Middle frontal gyrus (tissue), 1 donor: ENCODE data around the gene PANX3.
A peak's percentile ranks its signal among the peaks of the same experiment; 100 is the strongest.

Source experiments
- DNase-seq: peaks from one replicate; pipeline ENCODE4 v3.0.0-alpha.2; 2015; ENCODE audit warnings: low spot score; ENCODE audit errors: extremely low spot score

Gene PANX3

GRCh38 chr11:124656774-124657630, 45.8 kb downstream of the PANX3 start:
- peak; percentile 53 for DNase-seq

GRCh38 chr11:124657904-124658303, 46.7 kb downstream of the PANX3 start:
- DNase-seq: no peak

DNA sequence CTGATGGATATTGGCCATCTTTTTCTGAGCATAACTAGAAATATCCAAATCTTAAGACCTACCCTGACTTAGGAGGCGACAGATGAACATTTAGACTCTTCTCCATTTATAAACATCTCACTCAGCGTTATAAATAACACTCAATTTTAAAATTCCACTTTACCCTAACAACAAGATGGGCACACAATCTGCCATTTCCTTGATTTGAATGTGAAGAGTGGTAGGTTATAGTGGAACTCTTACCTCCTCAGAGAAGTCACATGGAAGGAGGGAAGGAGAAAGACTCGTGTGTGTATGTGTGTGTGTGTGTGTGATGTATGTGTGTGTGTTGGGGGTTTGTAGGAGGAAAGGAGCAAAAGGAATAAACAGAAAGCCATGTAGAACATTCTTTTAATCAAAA, 47.3 kb downstream of the PANX3 start:
- no peak for DNase-seq

GRCh38 chr11:124658986-124659385, 47.8 kb downstream of the PANX3 start:
- no peak for DNase-seq

DNA sequence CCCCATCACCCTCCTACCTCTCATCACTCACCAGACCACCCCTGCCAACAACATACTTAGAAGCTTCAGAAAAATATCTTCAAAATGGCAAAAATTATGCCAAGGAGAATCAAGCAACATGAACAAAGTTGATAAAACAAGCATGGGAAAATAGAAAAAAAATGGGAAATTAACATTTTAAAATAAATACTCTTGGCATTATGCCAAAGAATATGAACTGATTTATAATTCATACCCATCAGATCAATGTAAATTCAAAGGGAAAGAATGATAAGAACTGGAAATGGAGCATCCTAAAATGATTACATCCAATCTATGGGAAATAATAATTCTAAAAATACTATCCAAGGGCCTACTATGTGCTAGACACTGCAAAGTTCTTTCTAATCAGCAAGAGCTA, 50.3 kb downstream of the PANX3 start:
- DNase-seq: no peak

DNA sequence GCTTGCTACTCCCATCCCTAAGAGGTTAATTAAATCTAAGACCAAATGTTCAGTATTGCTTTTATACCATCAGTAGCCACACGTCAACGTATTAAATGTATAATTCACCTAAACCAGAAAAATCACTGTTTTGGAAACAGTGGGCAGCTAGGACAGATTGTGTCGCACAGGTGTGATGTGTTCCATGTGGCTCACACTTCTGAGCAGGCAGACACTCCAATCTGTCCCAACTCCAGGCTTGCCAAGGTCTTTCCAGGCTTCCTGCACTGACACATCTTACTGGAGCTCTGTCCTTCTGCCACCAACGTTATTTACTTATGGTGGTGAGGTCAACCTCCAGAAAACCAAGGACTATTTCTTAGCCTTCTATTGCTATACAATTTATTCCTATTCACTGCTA, 50.9 kb downstream of the PANX3 start:
- no peak for DNase-seq

GRCh38 chr11:124663861-124664260, 52.6 kb downstream of the PANX3 start:
- no peak for DNase-seq

DNA sequence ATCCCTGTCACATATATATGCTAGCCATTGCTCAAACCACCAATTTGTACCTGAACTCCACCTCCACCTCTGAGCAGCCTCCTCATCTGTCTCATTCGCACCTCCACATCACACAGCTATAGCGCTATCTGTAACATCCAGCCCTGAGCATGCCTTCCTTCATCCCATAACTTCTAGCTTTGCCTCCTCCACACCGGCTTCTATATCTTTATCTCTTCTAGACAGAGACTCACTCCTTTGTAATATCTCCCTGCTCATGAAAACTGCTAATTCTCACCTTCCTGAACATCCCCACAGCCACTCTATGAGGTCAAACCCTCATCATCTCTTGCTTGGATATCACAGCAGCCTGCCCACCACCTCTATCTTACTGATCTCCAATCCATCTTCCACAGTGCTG, 56.4 kb downstream of the PANX3 start:
- no peak for DNase-seq

- no peak for DNase-seq
These were observed 58.0 kb downstream of the PANX3 start for GRCh38 chr11:124669193-124669592.
